Naive thymus-derived CD8-positive, alpha-beta T cell (primary cell): ENCODE measurements around the gene ATXN1. TPM values are rescaled to one million over a fixed set of nuclear protein-coding genes. Genes with fewer than 3 reads are reported as not detected.
"Not testable (repeated sequence)": the region's sequence is repeated elsewhere in the genome, so short reads cannot be mapped to it uniquely, and the experiment has no call there.

ENCODE experiments used
- ATAC-seq, 2 donors: fragments of 150-1000 bp; cut with Tn5 transposase in 1 of 2; sonication (Bioruptor Pico), chemical (Tn5 transposase) in 1 of 2; 1 replicate in 1 of 2; 2 replicates in 1 of 2; pipeline ENCODE4 v1.10.0; 2021; ENCODE audit warnings: mild to moderate bottlenecking in 2 of 2, moderate library complexity in 2 of 2
- POLR2A ChIA-PET: fragments of 350-600 bp; sonication (Branson Sonifier 250); formaldehyde crosslinking; loops from one replicate; lab custom pipeline; 2021; ENCODE audit warnings: antibody characterized with exemption; lab: Charles Lee
- DNase-seq, 10 donors: peaks; one replicate each; pipeline versions ENCODE4 v3.0.0 to v3.0.0-alpha.2; 2020 to 2022
- H3K27ac Mint-ChIP-seq, 10 donors: one replicate each; pipeline ENCODE4 v1.8.0; 2020 to 2022; ENCODE audit warnings: mild to moderate bottlenecking in 10 of 10, mixed read lengths in 10 of 10, moderate library complexity in 4 of 10, inconsistent platforms in 1 of 10
- H3K27me3 Mint-ChIP-seq, 5 donors: one replicate each; pipeline ENCODE4 v1.8.0; 2021 to 2022; ENCODE audit warnings: mixed read lengths in 5 of 5
- H3K36me3 Mint-ChIP-seq, 3 donors: one replicate each; pipeline ENCODE4 v1.8.0; 2020 to 2022; ENCODE audit warnings: mixed read lengths in 3 of 3, mild to moderate bottlenecking in 2 of 3, inconsistent platforms in 1 of 3
- H3K4me1 Mint-ChIP-seq, 4 donors: one replicate each; pipeline ENCODE4 v1.8.0; 2021 to 2022; ENCODE audit warnings: mixed read lengths in 4 of 4
- H3K4me3 Mint-ChIP-seq, 10 donors: one replicate each; pipeline ENCODE4 v1.8.0; 2020 to 2022; ENCODE audit warnings: mild to moderate bottlenecking in 10 of 10, mixed read lengths in 10 of 10, moderate library complexity in 6 of 10, inconsistent platforms in 1 of 10
- H3K9me3 Mint-ChIP-seq, 9 donors: one replicate each; pipeline ENCODE4 v1.8.0; 2020 to 2022; ENCODE audit warnings: mixed read lengths in 9 of 9, mild to moderate bottlenecking in 3 of 9, inconsistent platforms in 1 of 9, moderate library complexity in 1 of 9
- polyA plus RNA-seq, 3 donors: library from polyadenylated mRNA; unstranded; fragments of 300-500 nt; fragmentation: Illumina TruSeq; gene quantifications; one replicate each; pipeline ENCODE4 v1.2.3, GENCODE V29; 2021
- total RNA-seq, 8 experiments: library from RNA in 2 of 8; stranded (reverse) in 2 of 8; gene quantifications; one replicate each; pipeline ENCODE4 v1.2.3 and lab custom pipeline; 2021 to 2026

ATXN1 gene
- total and polyA plus RNA-seq, 5 experiments from 2014 or later = 2.7 to 42.3 (median 8.2) TPM

- DNase-seq, H3K27ac Mint-ChIP-seq, H3K4me1 Mint-ChIP-seq, POLR2A ChIA-PET, H3K27me3 Mint-ChIP-seq, H3K9me3 Mint-ChIP-seq, ATAC-seq, H3K4me3 Mint-ChIP-seq: not testable (repeated sequence)
- H3K36me3 Mint-ChIP-seq = peaks cover 0 to 14% (median 9%) of the 10 kb centered on the region in 3 donors
Observed at GRCh38 chr6:16614143-16614542, 147.1 kb downstream of the ATXN1 start.

DNA sequence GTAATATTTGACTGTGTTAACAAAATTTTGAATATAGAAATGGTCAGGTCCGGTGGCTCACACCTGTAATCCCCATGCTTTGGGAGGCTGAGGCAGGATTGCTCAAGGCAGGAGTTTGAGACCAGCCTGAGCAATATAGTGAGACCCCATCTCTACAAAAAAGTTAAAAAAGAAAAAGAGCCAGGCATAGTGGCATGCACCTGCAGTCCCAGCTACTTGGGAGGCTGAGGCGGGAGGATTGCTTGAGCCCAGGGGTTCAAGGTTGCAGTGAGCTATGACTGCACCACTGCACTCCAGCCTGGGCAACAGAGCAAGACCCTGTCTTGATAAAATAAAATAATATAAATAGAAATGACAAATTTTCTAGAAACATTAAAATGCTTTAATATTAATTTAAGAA is 147.8 kb downstream of the ATXN1 start:
- peaks cover 0 to 19% (median 9%) of the 10 kb centered on the region in 3 donors for H3K36me3 Mint-ChIP-seq
- H3K4me1 Mint-ChIP-seq, H3K4me3 Mint-ChIP-seq, H3K9me3 Mint-ChIP-seq, H3K27ac Mint-ChIP-seq, ATAC-seq, DNase-seq, H3K27me3 Mint-ChIP-seq: not testable (repeated sequence)
- POLR2A ChIA-PET = interaction anchor here (0.6 kb wide), 1 partner anchor 60 kb away, joined by 3 read pairs; no protein-coding TSS in a partner anchor

- H3K36me3 Mint-ChIP-seq = peaks cover 0 to 16% (median 15%) of the 10 kb centered on the region in 3 donors
- ATAC-seq (no peak), DNase-seq (no peak)
- no peak overlapping the region for H3K27ac Mint-ChIP-seq
- H3K4me1 Mint-ChIP-seq = peaks cover 6 to 10% (median 7%) of the 10 kb centered on the region in 4 donors
- POLR2A ChIA-PET = no interaction called here
- no peaks in the 10 kb centered on the region for H3K9me3 Mint-ChIP-seq
- no peaks in the 10 kb centered on the region for H3K27me3 Mint-ChIP-seq
- H3K4me3 Mint-ChIP-seq = no peak overlapping the region
Observed at GRCh38 chr6:16608444-16608843, 152.8 kb downstream of the ATXN1 start.

DNA sequence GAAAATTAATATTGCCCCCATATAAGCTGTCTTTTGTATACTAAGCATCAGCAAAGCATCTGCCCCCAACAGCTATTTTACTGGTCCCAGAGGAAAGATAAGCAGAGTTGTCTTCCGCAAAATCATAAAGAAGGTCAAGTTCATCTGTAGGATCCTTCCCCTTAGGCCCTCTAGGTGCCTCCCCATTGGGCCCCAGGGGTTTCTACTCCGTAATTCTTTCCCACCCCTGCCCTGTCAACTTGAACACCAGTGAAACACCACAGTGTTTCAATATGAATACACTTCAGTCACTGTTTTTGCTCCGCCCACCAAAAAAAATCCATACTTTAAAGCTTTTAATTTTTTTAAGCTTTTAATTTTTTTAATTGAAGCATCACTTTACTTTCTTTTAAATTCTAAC is 159.2 kb downstream of the ATXN1 start:
- Mint-ChIP-seq H3K27ac (peak overlapping the region in 2 of 10 donors; percentile 14 to 55), H3K36me3 (peaks cover 0 to 3% (median 2%) of the 10 kb centered on the region in 3 donors), H3K4me1 (peaks cover 8 to 32% (median 25%) of the 10 kb centered on the region in 4 donors), H3K4me3 (no peak overlapping the region), H3K9me3 (no peaks in the 10 kb centered on the region), H3K27me3 (no peaks in the 10 kb centered on the region)
- POLR2A ChIA-PET = no interaction called here
- DNase-seq = no peak
- no peak for ATAC-seq

GRCh38 chr6:16600701-16601100 is 160.6 kb downstream of the ATXN1 start:
- H3K36me3 Mint-ChIP-seq = peaks cover 0 to 3% (median 2%) of the 10 kb centered on the region in 3 donors
- no peaks in the 10 kb centered on the region for H3K9me3 Mint-ChIP-seq
- ATAC-seq (no peak), DNase-seq (no peak)
- no peak overlapping the region for H3K27ac Mint-ChIP-seq
- H3K27me3 Mint-ChIP-seq = no peaks in the 10 kb centered on the region
- no peak overlapping the region for H3K4me3 Mint-ChIP-seq
- POLR2A ChIA-PET = no interaction called here
- peaks cover 8 to 33% (median 25%) of the 10 kb centered on the region in 4 donors for H3K4me1 Mint-ChIP-seq

DNA sequence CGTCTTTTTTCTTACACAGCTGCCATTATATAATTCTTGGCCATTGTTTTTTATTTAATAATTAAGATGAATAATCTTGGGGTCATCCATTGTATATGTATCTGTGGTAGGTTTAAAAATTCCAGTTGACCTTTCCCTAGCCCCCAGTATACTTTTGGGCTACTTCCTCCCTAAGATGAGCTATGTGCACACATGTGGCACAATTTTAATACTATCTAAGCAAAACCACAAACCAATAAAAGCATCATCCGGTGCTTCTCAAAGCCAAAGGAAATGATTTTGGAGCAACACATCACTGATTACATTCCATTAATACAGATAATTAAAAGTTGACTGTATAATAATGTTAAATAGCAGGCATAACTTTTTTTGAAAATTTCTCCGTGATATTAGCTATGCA is 161.2 kb downstream of the ATXN1 start:
- peaks cover 0 to 7% (median 2%) of the 10 kb centered on the region in 3 donors for H3K36me3 Mint-ChIP-seq
- DNase-seq = no peak
- POLR2A ChIA-PET = no interaction called here

GRCh38 chr6:16596616-16597331 is 164.5 kb downstream of the ATXN1 start:
- no peaks in the 10 kb centered on the region for H3K9me3 Mint-ChIP-seq
- H3K4me3 Mint-ChIP-seq = no peak overlapping the region
- peaks cover 2 to 27% (median 11%) of the 10 kb centered on the region in 4 donors for H3K4me1 Mint-ChIP-seq
- DNase-seq (no peak), ATAC-seq (no peak)
- peak overlapping the region in 2 of 10 donors; percentile 49 to 85 for H3K27ac Mint-ChIP-seq
- H3K27me3 Mint-ChIP-seq = no peaks in the 10 kb centered on the region
- peaks cover 0 to 7% (median 4%) of the 10 kb centered on the region in 3 donors for H3K36me3 Mint-ChIP-seq
- POLR2A ChIA-PET = no interaction called here

More for the DNA sequence above, 161.2 kb downstream of the ATXN1 start:
- H3K9me3 Mint-ChIP-seq = no peaks in the 10 kb centered on the region
- no peak overlapping the region for H3K4me3 Mint-ChIP-seq
- H3K27me3 Mint-ChIP-seq = no peaks in the 10 kb centered on the region
- no peak overlapping the region for H3K27ac Mint-ChIP-seq
- H3K4me1 Mint-ChIP-seq = peaks cover 10 to 37% (median 25%) of the 10 kb centered on the region in 4 donors
- ATAC-seq = no peak

DNA sequence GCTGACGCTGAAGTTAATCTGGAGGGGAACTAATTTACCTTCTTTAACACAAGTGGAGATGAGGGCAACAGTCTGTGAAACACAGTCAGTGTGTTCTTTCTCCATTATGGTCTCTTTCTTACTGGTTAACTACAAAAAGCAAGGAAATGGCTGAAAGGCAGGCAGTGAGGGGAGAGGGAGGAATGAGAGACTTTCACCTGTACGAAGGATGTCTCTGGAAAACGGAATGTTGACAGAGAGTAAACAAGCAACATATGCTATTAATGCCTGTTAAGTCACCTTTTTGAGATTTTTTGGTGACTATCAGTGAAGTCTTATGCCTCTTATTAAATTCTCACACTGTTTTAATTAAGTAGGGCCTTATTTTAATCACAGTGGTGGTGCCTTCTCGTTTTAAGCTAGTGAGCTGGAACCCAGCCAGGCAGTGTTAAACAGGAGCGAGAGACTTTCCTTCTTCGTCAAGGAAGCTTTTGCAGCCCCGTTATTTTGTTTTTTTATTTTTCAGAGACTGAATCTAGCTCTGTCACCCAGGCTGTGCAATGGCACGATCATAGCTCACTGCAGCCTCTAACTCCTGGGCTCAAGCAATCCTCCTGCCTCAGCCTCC is 165.6 kb downstream of the ATXN1 start:
- DNase-seq (no peak), ATAC-seq (no peak)
- Mint-ChIP-seq H3K36me3 (peaks cover 0 to 6% (median 4%) of the 10 kb centered on the region in 3 donors), H3K4me1 (peaks cover 2 to 25% (median 9%) of the 10 kb centered on the region in 4 donors), H3K27ac (no peak overlapping the region), H3K4me3 (no peak overlapping the region), H3K27me3 (no peaks in the 10 kb centered on the region), H3K9me3 (no peaks in the 10 kb centered on the region)
- POLR2A ChIA-PET = no interaction called here

DNA sequence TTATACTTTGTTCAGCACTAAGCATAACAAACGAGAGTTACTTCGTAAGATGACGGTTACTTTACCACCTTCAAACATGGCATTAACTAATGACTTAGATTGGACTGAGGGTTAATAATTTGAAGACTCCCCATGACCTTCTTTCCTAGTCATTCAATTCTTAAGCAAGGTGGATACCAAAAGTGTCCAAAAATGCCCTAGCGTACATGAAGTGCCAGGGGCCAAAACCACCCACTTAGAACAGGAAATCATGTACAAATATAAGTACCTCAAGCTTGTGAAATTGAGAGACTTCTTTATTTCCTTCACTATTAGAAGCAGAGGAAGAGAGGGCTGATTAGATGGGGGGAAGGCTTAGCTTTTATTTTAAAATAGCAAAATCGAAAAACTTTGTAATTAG is 166.4 kb downstream of the ATXN1 start:
- peaks cover 0 to 6% (median 4%) of the 10 kb centered on the region in 3 donors for H3K36me3 Mint-ChIP-seq
- H3K9me3 Mint-ChIP-seq = no peaks in the 10 kb centered on the region
- peak overlapping the region in 1 of 10 donors; percentile 37 for H3K27ac Mint-ChIP-seq
- H3K4me1 Mint-ChIP-seq = peaks cover 1 to 20% (median 4%) of the 10 kb centered on the region in 4 donors
- POLR2A ChIA-PET = no interaction called here
- H3K27me3 Mint-ChIP-seq = no peaks in the 10 kb centered on the region
- H3K4me3 Mint-ChIP-seq = no peak overlapping the region
- ATAC-seq (no peak), DNase-seq (no peak)

DNA sequence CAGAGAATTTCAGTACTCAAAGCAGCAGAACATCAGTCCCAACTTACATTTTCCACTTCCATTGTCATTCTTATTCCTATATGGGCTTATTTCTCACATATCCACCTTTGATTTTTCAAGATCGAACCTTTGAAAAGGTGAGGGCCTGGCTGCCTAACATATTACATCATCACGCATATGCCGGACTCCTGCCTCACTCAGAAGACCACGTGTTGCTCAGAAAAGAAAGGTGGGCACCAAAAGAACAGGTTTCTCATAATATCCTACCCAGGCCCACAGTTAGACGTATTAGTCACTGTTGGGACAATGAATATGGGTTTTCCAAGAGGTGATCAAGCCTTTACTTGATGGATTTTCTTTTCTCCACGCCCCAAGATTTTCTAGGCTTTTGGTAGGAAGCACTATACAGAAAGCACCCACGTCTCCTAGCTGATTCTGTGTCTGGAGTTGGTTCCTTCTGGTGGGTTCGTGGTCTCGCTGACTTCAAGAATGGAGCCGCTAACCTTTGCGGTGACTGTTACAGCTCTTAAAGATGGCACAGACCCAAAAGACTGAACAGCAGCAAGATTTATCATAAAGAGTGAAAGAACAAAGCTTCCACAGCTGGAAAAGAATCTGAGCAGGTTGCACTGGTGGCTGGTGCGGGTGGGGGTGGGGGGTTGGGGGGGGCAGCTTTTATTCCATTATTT is 168.9 kb downstream of the ATXN1 start:
- Mint-ChIP-seq H3K9me3 (peaks cover 0 to 1% (median 0%) of the 10 kb centered on the region in 9 donors), H3K4me3 (no peak overlapping the region), H3K36me3 (peaks cover 0 to 9% (median 7%) of the 10 kb centered on the region in 3 donors), H3K27me3 (no peaks in the 10 kb centered on the region), H3K27ac (no peak overlapping the region), H3K4me1 (peaks cover 1 to 23% (median 3%) of the 10 kb centered on the region in 4 donors)
- DNase-seq = no peak
- no peak for ATAC-seq
- POLR2A ChIA-PET = no interaction called here

DNA sequence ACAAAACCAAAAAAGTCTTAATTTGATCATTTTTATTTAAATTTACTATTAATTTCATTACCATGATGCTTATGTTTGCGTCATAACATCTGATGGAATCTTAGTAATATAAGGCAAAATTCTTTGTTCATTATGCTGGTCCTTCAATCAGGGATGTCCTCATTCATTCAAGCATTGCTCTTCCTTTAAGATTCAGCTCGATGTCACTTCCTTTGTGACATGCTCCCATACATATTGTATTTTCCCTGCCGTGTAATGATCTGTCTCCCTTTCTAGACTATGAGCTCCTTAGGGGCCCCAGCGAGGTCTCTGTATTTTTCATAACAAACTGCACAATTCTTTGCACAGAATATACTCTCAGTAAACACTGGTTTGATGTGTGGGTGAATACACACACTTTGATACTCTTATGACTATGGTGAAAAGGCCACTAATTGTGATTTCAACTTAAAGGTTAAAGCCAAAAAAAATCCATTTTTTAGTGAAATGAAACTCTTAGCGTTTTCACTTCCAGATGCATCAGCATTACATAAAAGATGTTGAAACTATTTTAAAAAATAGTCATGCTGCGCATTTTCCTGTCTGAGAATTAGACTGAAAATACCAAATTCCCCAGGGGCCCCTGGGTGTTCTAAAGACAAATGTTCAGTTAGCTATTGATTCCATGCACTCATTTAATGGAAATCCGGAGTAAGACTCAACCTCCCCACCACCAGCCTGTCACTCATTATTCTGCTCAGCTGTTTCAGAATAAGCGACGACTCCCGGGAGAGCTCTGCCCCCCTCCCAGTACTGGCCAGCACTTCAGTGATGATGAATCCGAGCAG is 169.7 kb downstream of the ATXN1 start:
- H3K4me3 Mint-ChIP-seq = peak overlapping the region in 1 of 10 donors; percentile 3
- peaks cover 0 to 9% (median 8%) of the 10 kb centered on the region in 3 donors for H3K36me3 Mint-ChIP-seq
- no peak for ATAC-seq
- peak overlapping the region in 1 of 10 donors; percentile 73 for H3K27ac Mint-ChIP-seq
- POLR2A ChIA-PET = no interaction called here
- no peaks in the 10 kb centered on the region for H3K27me3 Mint-ChIP-seq
- peaks cover 0 to 1% (median 0%) of the 10 kb centered on the region in 9 donors for H3K9me3 Mint-ChIP-seq
- no peak for DNase-seq
- H3K4me1 Mint-ChIP-seq = peaks cover 1 to 26% (median 3%) of the 10 kb centered on the region in 4 donors

- POLR2A ChIA-PET = interaction anchor here (0.6 kb wide), 1 partner anchor 219 kb away, joined by 3 read pairs; no protein-coding TSS in a partner anchor
- DNase-seq (no peak), ATAC-seq (no peak)
- Mint-ChIP-seq H3K4me1 (peaks cover 0 to 19% (median 2%) of the 10 kb centered on the region in 4 donors), H3K27ac (no peak overlapping the region), H3K4me3 (peak overlapping the region in 1 of 10 donors; percentile 40), H3K9me3 (peaks cover 0 to 1% (median 0%) of the 10 kb centered on the region in 9 donors), H3K36me3 (peaks cover 3 to 46% (median 13%) of the 10 kb centered on the region in 3 donors), H3K27me3 (no peaks in the 10 kb centered on the region)
Observed at GRCh38 chr6:16585805-16586204, 175.5 kb downstream of the ATXN1 start.
